ENCODE data around the gene ZFYVE26. TPM values are rescaled to one million over a fixed set of nuclear protein-coding genes. Genes with fewer than 3 reads are reported as not detected.

The ZFYVE26 gene
- total RNA-seq, 1 experiment from 2014 or later: 13.2 TPM

DNA sequence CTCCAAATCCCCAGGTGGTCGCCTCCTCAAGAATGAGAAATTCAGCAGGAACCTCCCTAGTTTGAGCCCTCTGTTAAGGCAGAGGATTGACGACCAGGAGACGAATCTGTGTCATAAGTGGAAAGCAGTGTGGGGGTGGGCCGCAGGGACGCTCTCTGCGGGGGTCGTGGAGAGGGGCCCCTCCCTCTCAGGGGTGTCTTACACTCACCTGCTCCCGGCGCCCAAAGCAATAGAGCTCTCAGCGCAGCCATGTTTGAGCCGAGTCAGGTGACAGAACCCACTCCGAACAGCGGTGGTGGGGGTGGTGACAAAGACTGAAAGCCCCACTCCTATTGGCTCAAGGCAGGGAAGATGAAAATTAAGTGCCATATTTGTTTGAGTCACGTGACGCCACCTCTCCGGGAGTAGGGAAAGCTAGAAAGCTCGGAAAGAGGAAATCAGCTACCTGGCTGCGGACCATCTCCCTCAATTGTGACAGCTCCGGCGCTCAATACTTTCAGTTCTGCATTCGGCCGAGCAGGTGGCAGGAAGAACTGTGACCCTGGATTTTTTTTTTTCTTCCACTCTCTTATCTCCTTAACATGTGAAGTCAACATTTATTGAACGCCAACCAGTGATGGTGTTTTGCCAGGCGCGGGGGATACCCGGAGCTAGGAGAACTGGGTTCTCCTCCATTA is at the start of gene ZFYVE26 (continued):
- TF ChIP-seq ZNF274 (IDR thresholded peaks at IDR 0.05; ENCODE audit: low read depth, low read length): no peak
- peak; percentile 75 for TF ChIP-seq POLR2AphosphoS5 (IDR thresholded peaks at IDR 0.05; ENCODE audit: low read depth, low read length)
- TF ChIP-seq, protein P1, sequence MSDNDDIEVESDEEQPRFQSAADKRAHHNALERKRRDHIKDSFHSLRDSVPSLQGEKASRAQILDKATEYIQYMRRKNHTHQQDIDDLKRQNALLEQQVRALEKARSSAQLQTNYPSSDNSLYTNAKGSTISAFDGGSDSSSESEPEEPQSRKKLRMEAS (IDR thresholded peaks at IDR 0.05): peak; percentile 24; the same call in 1 of the 2 replicates
- TF ChIP-seq, protein P2, sequence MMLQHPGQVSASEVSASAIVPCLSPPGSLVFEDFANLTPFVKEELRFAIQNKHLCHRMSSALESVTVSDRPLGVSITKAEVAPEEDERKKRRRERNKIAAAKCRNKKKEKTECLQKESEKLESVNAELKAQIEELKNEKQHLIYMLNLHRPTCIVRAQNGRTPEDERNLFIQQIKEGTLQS (IDR thresholded peaks at IDR 0.05): no peak

GRCh38 chr14:67863223-67863622 is 46.8 kb upstream of the ZFYVE26 start:
- ChIA-PET CTCF (no interaction called here), POLR2A (no interaction called here), RAD21 (ENCODE audit: low non-redundant PET in 1 of 2, low total read pairs in 2 of 2, uncharacterized antibody in 2 of 2, unreplicated experiment in 2 of 2) (no interaction called here)
- DNase-seq (ENCODE audit: low read depth, low spot score) (no peak), ATAC-seq (no peak)
- intact Hi-C loops (cut with micrococcal nuclease): no loop called here
- Histone ChIP-seq H3K9me3 (ENCODE audit: control insufficient read depth in 1 of 2, insufficient read depth in 1 of 2, low read depth in 1 of 2, low read length in 2 of 2) (no peaks in the 10 kb centered on the region), H3K27ac (ENCODE audit: low read depth, low read length) (no peak overlapping the region), H3K4me3 (replicated peaks in 1 of 2; ENCODE audit: low read depth in 1 of 2, low read length in 2 of 2) (no peak overlapping the region), H3K9ac (ENCODE audit: low read length) (no peak overlapping the region), H3K27me3 (ENCODE audit: insufficient read depth, low read length) (no peaks in the 10 kb centered on the region), H3K36me3 (ENCODE audit: control insufficient read depth in 1 of 2, insufficient read depth in 2 of 2, low read length in 2 of 2) (no peaks in the 10 kb centered on the region), H3K9me2 (ENCODE audit: insufficient read depth) (no peaks in the 10 kb centered on the region), H3K4me1 (ENCODE audit: control insufficient read depth in 1 of 2, insufficient read depth in 2 of 2, low read length in 2 of 2) (peaks cover 7 to 14% of the 10 kb centered on the region in 2 experiments; a peak in 3 of 4 replicates), H4K20me1 (ENCODE audit: insufficient read depth) (no peaks in the 10 kb centered on the region), H2AFZ (ENCODE audit: low read depth, low read length, poor library complexity, severe bottlenecking) (no peak overlapping the region), H3K79me2 (ENCODE audit: insufficient read depth, low read length) (no peaks in the 10 kb centered on the region), H3K4me2 (ENCODE audit: low read length) (no peak overlapping the region)
- BruUV-seq (replicated peaks): no TSS peak
- TF ChIP-seq ZNF274 (IDR thresholded peaks at IDR 0.05; ENCODE audit: low read depth, low read length) (no peak), ZFX (IDR thresholded peaks at IDR 0.05) (no peak), ELF1 (IDR thresholded peaks at IDR 0.05; ENCODE audit: borderline replicate concordance, low read depth) (no peak), YY1 (IDR thresholded peaks at IDR 0.05; ENCODE audit: extremely low read depth, insufficient replicate concordance, low read depth, low read length) (no peak), CEBPB (IDR thresholded peaks at IDR 0.05; ENCODE audit: low read depth) (no peak), REST (IDR thresholded peaks at IDR 0.05; ENCODE audit: low read depth) (no peak), CBX3 (IDR thresholded peaks at IDR 0.05; ENCODE audit: low read depth) (no peak), JUND (IDR thresholded peaks at IDR 0.05) (no peak), EZH2phosphoT487 (IDR thresholded peaks at IDR 0.05; ENCODE audit: borderline replicate concordance) (no peak), SP1 (IDR thresholded peaks at IDR 0.05; ENCODE audit: low read depth) (no peak)
- TF ChIP-seq, protein P2 (IDR thresholded peaks at IDR 0.05): no peak
